DLD1 (cell line): ENCODE results near the gene RMND5A.
"Not testable (repeated sequence)": the region's sequence is repeated elsewhere in the genome, so short reads cannot be mapped to it uniquely, and the experiment has no call there.

Source experiments
- in situ Hi-C: cut with HindIII; loops from 2 replicates; pipeline ENCODE4 v1.10.0; 2017; ENCODE audit warnings: low sequenced_read_pairs

RMND5A gene

DNA sequence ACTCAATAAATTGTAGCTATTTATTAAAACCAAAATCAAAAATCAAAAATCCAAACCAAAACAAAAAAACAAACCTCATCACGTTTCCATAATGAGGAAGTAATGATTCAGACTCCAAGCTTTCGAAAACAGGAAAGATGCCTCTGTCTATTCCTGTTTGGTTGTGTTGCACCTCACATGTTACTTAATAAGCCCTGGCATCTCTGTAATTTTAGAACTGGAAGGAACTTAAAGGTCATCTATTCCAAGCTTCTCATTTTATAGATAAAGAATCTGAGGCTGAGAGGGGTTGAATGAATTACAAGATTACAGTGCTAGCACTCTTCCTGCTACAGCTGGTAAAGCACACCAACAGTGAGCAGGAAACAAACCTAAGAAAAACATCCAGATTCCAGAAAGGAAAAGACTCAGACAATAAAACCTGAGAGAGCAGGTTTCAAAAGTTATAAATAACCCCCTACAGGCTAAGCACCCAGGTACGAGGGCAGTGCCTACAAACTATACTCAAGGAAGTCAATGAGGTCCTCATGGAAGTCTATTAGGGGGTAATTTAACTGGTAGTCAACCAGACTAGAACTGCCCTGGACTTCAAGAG is 5.4 kb upstream of the RMND5A start:
- in situ Hi-C loops = not testable (repeated sequence)

DNA sequence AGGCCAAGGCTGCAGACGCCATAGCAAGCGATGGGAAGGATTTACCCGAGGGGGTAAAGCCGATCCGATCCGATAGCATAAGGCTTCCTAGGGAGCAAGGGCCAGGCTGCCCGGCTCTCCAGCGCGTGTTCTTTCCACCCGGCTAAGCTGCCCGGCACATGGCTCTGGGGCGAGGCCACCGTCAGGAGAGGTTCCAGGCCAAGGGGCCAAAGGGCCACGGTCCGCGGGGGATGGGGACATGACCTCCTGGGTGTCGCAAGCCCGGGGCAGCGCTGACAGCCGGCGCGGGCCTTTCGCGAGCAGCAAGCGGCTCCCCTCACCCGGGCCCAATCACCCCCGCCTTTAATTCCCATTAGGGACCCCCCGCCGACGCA is 841 bp upstream of the RMND5A start:
- in situ Hi-C loops = not testable (repeated sequence)

DNA sequence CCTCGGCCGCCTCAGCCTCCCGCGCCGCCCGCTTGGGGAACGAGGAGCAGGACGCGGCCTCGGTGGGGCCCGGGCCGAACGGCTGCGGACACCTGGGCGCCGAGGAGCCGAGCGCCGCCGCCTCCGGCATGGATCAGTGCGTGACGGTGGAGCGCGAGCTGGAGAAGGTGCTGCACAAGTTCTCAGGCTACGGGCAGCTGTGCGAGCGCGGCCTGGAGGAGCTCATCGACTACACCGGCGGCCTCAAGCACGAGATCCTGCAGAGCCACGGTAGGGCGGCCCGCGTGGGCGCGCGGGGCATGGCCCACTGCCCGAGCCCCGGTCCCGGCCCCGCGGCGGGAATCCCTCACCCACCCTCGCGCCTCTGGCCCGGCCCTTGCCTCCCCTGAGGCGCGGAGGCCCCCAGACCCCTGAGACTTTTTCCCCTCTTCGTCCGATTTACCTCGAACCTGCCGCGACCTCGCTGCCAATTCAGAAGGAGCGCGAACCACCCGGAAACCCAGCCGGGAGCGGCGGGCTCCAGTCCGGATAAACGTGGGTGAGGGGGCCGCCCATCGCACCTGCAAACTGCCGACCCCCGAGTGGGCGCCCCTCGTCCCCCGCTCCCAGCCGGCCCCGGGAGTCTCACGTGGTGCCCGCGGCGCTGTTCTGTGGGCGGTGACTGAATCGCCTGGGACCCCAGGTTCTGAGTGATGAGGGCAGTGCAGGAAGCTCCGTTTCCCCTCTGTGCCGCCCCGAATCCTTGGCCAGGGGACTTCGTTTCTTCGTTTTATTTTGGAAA is 639 bp downstream of the RMND5A start:
- in situ Hi-C loops = not testable (repeated sequence)

DNA sequence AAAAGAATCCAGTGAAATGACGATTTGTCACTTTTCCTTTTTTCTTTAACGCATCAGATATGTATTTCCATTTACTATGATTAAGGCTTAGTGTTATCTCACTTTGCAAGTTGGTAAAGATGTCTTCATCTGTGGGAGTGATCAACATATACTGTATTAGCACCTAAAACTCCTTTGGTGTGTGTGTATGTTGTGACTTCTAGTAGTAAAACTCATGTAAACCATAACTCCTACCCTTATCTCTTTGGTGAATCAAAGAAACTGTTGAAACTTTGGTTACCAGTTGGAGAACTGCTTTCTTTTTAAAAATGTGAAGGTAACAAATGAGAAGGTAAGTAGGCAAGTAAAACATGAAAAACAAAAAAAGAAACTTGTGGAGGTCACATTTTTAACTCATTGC is 5.6 kb downstream of the RMND5A start:
- in situ Hi-C loops = not testable (repeated sequence)

DNA sequence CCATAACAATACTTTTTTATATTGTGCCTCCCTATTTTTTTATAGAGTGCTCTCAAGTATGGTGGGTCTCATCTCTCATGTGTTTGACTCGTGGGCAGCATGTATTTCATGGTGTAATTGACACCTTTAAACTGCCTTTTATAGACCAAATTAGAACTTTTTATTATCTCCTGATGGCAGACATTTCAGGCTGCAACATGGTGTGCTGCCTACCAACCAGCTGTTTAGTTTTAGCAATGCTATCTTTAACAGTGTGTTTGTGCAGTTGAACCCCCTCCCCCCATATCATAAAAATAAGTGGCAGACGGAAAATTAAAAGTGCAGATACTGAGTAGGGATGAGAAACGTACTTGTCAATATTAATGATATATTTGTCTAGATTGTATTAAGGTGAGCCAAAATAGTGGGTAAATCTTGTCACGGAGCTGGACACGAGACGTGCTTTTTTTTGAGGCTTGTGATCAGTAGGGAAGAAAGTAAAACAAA is 12.0 kb downstream of the RMND5A start:
- in situ Hi-C loops = not testable (repeated sequence)

DNA sequence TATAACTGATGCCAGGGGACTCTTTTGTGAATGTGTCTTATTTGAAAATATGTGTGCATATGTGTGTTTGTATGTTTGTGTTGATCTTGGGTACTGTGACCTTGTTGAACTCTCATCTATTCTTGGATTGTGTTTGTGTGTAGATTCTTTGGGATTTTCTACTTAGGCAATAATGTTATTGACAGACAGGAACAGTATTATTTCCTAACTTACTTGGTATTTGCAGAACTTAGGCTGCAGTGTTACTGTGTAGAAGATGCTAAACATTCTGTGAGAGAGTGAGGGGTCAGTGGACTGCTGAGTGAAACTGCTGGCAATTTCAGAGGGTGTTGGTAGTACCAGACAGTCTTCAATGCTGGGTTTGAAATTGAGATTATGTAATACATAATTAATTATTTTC is 12.7 kb downstream of the RMND5A start:
- in situ Hi-C loops = not testable (repeated sequence)

DNA sequence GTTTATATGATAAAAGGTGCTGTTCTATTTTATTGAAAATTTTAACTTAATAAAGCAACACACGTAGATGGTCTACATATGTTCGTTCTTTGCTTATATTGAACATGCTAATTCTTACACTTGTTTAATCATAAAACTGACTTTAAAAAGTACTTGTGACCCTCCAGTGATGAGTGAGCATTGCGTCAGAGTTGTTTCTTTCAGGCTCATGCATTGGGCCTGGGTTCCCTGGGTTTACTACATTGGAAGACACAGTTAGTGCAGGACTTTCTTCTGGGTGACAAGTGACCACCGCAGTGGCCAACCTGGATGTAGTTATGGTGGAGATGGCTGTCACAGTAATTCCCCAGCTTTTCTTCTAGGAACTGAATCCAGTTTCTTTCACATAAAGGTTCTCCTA is 13.4 kb downstream of the RMND5A start:
- in situ Hi-C loops = not testable (repeated sequence)

DNA sequence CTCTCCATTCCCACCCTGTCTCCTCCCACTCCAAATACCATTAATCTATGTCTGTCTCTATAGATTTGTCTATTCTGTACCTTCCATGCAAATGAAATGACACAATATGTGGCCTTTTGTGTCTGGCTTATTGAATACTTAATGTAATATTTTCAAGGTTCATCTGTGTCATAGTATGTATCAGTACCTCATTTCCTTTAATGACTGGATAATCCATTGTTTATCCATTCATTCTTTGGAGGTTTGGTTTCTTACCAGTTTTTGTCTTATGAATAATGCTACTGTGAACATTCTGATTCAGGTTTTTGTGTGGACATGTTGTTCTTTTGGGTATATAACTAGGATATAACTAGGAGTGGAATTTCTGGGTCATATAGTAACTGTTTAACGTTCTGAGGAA is 14.8 kb downstream of the RMND5A start:
- in situ Hi-C loops = not testable (repeated sequence)

DNA sequence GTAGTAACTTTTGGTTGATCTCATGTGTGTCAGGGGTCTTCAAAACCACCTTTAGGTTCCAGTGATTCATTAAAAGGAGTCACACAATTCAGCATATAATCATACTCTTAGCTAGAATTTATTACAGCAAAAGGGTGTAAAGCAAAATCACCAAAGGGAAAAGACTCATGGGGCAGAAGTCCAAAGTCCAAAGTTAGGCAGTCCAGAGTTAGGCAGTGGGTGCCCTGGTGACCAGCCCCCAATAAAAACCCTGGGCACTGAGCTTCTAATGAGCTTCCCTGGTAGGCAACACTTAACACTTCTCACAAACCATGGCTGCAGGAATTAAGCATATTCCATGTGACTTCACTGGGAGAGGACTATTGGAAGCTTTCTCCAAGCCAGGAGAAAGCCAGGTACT is 19.4 kb downstream of the RMND5A start:
- in situ Hi-C loops = not testable (repeated sequence)

DNA sequence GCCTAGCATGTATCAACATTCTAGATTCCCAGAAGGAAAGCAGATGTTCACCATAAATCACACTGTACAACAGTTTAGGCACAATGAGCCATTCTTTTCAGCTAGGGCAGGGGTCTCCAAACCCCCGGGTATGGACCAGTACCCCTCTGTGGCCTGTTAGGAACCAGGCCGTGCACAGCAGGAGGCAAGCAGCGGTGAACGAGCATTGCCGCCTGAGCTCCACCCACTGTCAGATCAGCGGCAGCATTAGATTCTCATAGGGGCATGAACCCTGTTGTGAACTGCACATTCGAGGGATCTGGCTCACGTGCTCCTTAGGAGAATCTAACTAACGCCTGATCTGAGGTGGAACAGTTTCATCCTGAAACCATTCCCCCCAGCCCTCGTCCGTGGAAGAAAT is 19.8 kb downstream of the RMND5A start:
- in situ Hi-C loops = not testable (repeated sequence)

DNA sequence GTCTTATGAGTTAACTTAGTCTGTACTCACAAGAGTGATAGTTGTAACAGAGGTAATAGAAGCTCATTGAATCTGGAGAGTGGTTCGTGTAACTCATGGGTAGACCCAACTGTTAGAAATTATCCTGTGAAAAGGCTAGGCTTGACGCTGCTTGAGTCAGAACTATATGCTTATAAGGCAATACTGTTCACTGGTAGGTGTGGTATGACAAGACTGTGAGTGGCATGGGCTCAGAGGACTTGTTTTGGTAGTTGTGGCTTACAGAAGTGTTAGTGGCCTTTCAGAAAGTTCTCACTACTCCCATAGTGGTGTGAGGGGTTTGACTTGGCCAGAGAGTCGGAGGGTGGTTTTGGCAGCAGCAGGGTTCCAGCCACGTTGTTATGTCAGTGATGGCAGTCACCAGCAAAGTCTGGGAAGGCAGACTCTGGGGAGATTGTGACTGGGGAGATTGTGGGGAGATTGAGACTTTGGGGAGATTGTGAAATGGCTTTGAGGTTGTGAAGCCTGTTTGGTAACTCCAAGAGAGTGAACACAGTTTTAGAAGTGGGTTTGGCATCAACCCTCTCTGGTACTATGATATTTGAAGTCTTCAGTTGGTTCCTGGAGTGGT is 21.9 kb downstream of the RMND5A start:
- in situ Hi-C loops = not testable (repeated sequence)

DNA sequence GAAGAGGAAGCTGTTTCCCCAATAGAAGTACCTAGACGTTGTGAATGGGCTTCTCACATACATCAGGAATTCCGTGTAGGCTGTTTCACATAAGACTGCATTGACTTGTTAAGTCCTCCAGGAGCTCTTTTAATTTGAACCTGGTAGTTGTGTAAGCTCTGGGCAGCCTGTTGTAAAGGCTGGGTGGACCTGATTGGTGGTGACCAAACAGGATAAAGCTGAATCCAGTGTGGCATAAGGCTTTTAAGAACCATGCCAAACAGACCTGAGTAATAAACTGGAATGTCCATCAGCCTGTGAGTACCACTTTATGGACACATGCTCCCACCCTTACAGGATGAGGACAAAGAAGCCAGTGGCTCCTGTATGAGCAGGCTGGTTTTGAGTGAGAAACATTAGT is 24.1 kb downstream of the RMND5A start:
- in situ Hi-C loops = no loop called here

DNA sequence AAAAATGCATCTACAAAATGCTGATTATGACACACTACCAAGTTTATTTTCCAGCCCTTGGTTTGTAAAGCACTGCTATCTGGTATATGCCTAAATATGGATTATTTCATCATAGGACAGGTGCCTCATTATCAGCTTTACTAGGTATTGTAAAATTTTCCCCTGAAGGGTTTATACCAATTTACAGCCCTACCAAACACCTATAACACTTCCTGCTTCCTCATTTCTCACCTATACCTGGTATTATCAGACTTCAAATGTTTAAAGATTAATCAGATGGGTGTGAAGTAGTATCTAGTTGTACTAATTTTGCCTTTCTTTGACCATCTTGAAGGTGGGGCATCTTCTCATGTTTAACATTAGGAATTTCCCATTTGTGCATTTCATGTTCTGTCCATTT is 26.8 kb downstream of the RMND5A start:
- in situ Hi-C loops = no loop called here

DNA sequence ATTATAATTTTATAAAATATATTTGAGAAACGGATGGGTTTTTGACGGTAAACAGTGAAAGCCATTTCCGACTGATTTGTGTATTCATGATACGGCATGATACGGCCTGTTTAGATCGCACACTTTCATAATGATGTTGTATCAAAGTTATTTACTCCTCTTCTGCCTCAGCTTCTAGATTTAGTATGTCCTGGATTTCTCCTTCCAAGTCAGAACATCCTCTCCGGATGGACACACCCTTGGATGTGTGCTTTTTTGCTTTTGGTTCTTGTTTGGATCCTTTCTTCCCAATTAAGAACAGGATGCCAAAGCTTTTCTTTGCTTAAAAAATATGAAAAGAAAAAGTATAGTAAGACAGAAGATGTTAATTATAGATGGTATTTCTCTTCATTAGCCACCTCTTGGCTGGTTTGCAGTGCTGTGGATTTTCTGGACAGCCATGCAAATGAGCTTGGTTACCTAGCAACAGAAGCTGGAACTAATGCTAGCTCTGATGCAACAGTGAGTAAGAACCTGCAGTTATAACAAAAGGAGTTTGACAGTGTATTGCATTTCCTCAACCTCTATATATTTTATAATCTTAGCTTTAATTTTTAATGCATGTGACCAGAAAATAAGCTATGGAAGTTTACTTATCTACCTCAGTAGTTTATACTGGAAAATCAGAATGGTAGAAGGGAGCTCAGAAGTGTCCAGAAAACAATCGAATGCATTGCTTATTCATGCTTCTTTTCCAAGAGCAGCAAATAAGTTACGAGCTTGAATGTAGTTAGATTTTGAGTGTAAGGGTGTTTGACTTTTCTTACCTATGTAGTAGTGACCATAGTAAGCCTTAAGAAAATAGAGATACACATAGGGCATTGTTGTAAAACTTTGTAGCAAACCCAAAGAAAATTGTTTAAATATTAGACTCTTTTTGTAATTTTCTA is 27.9 kb downstream of the RMND5A start:
- in situ Hi-C loops = no loop called here

DNA sequence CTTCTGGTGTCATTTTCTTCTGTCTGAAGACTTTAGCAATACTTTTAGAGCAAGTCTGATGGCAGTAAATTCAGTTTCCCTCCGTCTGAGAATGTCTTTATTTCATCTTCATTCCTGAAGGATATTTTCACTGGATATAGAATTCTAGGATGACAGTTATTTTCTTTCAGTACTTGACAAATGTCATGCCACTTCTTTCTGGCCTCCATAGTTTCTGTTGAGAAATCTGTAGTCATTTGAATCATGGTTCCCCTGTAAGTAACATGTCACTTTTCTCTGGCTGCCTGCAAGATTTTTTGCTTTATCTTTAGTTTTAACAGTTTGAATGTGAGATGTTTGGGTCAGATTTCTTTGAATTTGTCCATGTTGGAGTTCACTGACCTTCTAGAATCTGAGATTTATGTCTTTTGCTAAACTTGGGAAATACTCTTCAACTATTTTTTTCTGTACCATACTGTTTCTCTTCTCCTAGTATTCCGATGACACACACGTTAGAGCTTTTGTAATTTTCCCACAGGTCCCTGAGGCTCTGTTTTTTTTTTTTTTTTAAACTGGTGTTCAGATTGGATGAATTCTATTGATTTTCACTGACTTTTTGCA is 30.2 kb downstream of the RMND5A start:
- in situ Hi-C loops = no loop called here

DNA sequence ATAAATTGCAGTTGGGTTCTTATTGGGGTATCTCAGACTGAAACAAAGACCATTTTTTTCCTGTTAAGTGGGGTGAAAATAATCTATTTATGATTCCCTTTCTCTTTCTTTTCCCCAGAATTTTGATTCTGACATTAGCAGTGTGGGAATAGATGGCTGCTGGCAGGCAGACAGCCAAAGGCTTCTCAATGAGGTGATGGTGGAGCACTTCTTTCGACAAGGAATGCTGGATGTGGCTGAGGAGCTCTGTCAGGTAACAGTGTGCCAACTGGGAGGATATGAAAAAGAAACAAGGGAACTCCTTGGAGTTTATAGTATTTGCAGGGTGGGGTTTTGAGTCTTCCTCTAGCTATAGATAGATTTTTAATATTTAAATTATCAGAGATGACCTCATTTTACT is 31.7 kb downstream of the RMND5A start:
- in situ Hi-C loops = no loop called here

DNA sequence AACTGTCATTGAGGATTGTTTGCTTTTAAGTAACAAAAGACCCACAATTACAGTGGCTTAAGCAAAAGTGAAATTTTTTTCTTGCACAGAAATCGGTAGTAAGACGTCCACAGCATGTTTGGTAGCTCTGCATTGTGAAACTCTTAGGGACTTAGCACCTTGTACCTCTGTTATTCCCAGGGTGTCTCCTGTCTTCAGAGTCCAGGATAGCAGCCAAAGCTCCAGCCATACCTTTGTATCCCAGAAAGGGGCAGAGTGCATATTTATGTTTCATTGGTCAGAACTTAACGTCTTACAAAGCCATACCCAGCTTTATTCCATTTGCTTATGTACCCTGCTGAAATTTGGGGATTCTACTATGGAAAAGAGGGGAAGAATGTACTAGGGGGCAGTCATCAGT is 32.8 kb downstream of the RMND5A start:
- in situ Hi-C loops = no loop called here

DNA sequence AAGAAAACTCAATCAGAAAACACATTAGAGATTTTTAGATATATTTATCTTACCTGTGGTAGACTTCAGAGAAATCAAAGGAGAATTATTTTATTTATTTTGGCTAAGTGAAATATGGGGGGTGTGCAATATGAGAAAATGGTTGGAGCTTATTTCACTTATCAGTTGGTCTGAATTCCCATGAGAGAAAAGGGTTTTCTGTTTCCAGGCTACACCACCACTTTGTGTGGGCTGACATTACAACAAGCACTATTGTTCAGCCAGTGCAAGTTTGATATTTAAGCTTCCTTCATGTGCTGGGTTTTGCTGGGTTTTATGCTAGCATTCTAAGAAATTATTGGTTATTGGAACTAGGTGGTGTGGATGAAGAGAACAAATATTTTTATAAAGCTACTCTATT is 33.5 kb downstream of the RMND5A start:
- in situ Hi-C loops = no loop called here

DNA sequence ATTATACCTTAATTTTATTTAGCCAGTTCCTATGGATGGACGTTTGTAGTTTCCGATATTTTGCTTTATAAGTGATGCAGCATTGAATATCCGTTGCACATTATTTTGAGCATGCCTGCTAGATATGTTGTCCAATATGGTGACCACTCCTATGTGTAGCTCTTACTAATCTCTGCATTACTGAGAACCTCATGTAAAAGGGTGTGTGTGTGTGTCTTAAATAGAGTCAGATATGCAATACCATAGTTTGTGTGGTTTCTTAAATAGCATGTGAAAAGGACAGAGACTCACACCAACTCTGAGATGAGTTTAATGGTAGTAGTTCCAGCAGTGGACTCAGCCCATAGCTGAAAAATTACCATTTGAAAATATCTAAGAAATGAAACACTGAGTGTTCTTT is 38.3 kb downstream of the RMND5A start:
- in situ Hi-C loops = no loop called here

DNA sequence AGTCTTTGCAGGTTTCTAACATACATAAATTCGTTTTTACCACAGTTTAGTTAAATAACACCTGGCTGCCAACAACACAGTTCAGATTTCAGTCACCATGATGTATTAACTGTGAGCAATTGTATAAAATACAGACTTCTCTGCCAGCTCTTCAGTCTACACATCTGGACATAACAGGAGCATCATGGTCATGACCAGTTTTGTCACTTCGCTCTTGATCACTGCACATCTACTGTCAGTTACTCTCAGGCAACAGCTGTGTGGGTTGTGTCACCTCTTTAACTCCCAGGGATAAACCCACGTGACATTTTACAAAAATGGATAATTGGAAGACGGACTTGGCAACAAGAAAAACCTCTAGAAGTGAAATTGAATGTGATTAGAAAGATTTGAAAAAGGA is 40.3 kb downstream of the RMND5A start:
- in situ Hi-C loops = no loop called here
